Cardiac fibroblast (primary cell): ENCODE data around the gene MVB12B.
"Not testable (repeated sequence)": the region's sequence is repeated elsewhere in the genome, so short reads cannot be mapped to it uniquely, and the experiment has no call there.

ENCODE experiments used
- DNase-seq, 2 donors: peaks; one replicate each; pipeline versions ENCODE4 v3.0.0 to v3.0.0-alpha.2; 2010; ENCODE audit warnings: low read depth in 2 of 2
- H3K4me3 ChIP-seq, 2 donors: replicated peaks in 1 of 2; 1 replicate in 1 of 2; 2 replicates in 1 of 2; pipeline ENCODE4 v1.5.1; 2011; ENCODE audit warnings: low read depth in 2 of 2, low read length in 2 of 2, mild to moderate bottlenecking in 2 of 2, moderate library complexity in 1 of 2
- TF ChIP-seq, protein P1 (sequence below): IDR thresholded peaks from one replicate; pipeline ENCODE4 v1.5.1; 2011; ENCODE audit warnings: low read depth, mild to moderate bottlenecking, low read length, inconsistent platforms

MVB12B gene

DNA sequence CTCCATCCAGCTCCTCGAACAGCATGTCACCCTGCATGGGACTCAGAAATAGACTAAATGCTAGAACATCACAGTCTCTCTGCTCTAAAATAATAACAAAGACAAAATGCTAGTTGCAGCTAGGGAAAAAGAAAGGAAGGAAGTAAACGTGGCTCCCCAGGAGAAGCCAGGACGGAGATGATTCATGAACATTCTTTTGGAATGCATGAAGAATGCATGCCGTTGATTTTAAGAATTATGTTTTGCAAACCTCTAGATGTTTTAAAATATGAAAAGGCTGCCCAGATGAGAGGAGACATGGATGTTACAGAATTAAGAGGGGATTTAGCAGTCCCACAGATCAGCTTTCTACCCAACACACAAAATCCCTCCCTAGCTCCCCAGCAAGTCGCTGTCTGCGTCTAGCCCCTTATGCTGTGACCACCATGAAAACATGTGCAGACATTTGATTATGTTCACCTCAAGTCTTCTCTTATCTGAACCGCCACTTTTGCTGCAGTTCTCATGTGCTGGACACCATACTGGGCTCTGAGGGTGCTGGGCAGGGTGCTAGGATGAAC, 147.7 kb downstream of the MVB12B start:
- DNase-seq = peak; percentile 14 to 85
- TF ChIP-seq, protein P1, sequence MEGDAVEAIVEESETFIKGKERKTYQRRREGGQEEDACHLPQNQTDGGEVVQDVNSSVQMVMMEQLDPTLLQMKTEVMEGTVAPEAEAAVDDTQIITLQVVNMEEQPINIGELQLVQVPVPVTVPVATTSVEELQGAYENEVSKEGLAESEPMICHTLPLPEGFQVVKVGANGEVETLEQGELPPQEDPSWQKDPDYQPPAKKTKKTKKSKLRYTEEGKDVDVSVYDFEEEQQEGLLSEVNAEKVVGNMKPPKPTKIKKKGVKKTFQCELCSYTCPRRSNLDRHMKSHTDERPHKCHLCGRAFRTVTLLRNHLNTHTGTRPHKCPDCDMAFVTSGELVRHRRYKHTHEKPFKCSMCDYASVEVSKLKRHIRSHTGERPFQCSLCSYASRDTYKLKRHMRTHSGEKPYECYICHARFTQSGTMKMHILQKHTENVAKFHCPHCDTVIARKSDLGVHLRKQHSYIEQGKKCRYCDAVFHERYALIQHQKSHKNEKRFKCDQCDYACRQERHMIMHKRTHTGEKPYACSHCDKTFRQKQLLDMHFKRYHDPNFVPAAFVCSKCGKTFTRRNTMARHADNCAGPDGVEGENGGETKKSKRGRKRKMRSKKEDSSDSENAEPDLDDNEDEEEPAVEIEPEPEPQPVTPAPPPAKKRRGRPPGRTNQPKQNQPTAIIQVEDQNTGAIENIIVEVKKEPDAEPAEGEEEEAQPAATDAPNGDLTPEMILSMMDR = no peak
- H3K4me3 ChIP-seq = peak overlapping the region in 1 of 2 donors; percentile 26

DNA sequence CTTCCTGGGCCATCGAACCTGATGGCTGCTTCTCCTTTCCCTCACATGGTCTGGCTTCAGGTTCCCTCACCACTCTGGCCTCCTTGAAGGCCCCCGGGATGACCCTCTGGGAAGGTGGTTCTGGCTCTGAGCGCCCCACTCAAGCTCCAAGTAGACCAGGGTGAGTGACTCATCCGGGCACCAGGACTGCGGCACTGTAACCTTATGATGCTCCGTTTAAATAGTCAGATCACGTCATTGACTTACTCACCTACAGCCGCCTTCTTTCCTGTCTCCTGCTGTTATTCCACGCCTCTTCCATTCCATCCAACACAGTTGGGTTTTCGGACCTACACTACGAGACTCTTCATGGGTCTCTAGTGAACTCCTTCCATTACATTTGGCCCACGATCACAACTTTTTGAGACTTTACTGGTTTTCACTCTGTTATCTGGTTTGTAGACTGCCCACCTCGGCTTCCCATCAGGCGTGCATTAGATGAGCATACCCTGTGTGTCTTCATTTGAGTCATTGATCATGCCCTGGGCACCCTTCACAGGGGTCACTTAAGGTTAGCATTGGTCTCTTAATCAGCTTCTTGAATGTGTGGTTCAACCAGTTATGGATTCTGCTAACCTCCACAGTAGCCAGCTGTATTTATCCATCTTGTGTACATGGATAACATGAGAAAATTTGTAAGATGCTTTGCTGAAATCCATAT, 148.3 kb downstream of the MVB12B start:
- H3K4me3 ChIP-seq = peak overlapping the region in 1 of 2 donors; percentile 7
- TF ChIP-seq, protein P1 = no peak
- DNase-seq = peak in 1 of 2 donors; percentile 94

DNA sequence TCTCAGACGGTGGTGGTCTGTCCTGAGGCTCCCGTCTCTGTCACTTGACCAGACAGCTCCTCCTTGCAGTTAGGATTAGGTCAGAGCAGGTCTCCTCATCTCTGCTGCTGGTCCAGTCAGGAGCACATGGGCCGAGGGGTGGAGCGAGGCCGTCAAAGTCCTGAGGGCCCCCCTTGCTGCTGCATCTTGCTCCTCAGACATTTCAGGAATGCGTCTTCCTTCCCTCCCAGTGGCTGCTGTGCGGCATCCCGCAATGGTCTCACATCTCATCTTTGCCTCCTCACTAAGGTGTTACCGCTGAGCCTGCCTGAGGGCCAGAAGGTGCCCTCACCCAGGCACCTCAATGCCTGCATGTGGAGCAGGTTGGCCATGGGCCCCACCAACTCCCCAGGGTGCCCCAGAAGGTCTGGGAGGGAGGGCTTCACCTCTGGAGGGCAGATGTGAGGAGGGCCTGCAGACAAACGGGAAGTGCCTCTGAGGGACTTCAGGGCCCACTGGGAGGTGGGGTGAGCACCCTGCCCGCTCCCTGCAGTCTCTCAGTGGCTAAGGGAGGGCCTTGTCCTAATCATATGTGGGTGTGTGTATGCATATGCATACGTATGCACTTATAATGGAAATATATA, 149.4 kb downstream of the MVB12B start:
- DNase-seq = no peak
- TF ChIP-seq, protein P1 = no peak
- H3K4me3 ChIP-seq = no peak overlapping the region

DNA sequence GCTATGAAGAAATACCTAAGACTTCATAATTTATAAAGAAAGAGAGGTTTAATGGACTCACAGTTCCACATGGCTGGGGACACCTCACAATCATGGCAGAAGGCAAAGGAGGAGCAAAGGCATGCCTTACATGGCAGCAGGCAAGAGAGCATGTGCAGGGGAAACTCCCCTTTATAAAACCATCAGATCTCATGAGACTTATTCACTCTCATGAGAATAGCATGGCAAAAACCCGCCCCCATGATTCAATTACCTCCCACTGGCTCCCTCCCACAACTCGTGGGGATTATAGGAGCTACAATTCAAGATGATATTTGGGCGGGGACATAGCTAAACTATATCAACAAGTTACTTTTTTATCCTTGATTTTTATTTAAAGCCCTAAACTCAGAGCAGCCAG, 150.8 kb downstream of the MVB12B start:
- not testable (repeated sequence) for DNase-seq, H3K4me3 ChIP-seq

DNA sequence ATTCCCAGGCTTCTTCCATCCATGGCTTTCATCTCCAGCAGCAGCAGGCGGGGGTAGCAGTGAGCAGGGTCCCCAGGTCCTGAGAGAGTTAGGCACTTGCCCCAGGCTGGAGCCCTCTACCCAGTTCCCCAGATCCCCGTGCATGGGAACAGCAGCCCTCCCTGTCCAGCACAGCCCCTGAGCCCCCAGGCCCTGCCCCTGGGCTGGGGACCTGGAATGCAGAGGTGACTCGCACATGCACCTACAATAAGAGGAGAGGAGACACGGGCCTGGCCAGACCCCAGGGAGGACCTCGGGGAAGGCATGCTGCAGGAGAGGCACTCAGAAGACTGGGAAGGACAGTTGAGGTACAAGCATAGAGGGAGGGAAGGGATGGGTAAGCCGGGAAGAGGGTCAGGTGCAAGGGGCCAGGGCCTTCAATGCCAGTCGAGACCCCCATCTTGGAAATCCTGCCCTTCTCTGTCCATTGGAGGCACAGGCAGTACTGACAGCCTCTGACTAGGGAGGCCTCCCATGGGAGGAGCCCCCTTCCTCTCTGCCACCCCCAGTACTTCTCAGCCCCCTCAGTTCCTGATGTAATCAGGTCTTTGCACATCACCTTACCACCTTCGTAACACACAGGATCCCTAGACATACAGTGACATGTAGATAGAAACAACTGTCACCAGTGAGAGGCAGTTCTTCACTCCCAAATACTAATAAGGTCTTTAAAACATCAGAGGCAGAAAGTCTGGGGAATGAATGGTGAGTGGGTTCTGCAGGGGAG, 151.8 kb downstream of the MVB12B start:
- TF ChIP-seq, protein P1 = no peak
- DNase-seq = no peak
- no peak overlapping the region for H3K4me3 ChIP-seq

DNA sequence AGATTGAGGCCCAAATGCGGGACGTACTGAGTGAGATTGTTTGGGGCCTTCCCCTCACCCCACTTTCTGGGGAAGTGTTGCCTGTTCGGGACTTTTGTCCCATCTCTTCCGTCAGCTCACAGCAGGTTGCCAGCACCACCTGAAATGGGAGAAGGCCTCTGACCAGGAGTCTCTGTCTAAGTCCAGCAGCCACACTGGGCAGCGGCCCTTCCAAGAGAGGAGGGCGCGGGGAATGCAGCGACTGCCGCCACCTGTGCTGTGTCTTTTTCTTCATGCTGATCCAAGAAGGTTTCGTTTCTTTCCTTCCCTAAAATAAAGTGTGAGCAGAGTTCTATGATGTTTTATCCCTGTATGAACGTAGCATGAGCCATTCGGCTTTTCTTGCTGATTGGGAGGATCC, 152.9 kb downstream of the MVB12B start:
- no peak overlapping the region for H3K4me3 ChIP-seq
- DNase-seq = no peak
- TF ChIP-seq, protein P1 = no peak

DNA sequence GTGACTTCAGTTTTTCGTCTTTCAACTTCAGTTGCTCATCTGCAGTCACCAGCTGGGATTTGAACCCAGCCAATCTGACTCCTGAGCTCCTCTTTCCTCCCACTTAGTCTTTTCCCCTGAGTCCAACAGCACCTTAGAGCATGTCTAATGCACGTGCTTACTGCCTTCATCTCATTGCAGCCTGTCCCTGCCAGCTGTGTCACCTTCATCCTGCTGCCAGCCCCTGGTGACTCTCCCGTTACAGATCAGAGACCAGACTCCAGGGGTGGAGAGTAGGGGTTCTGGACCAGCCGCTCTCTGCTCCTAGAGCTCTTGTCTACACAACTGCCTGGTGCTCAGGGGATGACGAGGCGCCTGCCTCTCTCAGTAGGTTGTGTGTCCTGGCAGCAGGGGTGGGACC, 154.2 kb downstream of the MVB12B start:
- TF ChIP-seq, protein P1 = no peak
- no peak overlapping the region for H3K4me3 ChIP-seq
- DNase-seq = no peak
